ENCODE results near the gene PPM1L.

PPM1L gene

DNA sequence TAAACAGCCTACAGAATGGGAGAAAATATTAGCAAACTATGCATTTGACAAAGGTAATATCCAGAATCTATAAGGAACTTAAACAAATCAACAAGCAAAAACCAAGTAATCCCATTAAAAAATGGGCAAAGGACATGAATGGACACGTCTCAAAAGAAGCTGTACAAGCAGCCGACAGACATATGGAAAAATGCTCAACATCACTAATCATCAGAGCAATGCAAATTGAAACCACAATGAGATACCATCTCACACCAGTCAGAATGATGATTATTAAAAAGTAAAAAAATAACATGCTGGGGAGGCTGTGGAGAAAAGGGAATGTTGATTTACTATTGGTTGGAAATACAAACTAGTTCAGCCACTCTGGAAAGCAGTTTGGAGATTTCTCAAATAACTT lies 30.7 kb upstream of the PPM1L start:
- in situ Hi-C loops (cut with HindIII; ENCODE audit: low sequenced_read_pairs): no loop called here
- H3K4me3 ChIP-seq (ENCODE audit: low read depth, low read length): no peak overlapping the region
- DNase-seq (ENCODE audit: low read depth, low spot score): no peak
- TF ChIP-seq, protein P1, sequence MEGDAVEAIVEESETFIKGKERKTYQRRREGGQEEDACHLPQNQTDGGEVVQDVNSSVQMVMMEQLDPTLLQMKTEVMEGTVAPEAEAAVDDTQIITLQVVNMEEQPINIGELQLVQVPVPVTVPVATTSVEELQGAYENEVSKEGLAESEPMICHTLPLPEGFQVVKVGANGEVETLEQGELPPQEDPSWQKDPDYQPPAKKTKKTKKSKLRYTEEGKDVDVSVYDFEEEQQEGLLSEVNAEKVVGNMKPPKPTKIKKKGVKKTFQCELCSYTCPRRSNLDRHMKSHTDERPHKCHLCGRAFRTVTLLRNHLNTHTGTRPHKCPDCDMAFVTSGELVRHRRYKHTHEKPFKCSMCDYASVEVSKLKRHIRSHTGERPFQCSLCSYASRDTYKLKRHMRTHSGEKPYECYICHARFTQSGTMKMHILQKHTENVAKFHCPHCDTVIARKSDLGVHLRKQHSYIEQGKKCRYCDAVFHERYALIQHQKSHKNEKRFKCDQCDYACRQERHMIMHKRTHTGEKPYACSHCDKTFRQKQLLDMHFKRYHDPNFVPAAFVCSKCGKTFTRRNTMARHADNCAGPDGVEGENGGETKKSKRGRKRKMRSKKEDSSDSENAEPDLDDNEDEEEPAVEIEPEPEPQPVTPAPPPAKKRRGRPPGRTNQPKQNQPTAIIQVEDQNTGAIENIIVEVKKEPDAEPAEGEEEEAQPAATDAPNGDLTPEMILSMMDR (IDR thresholded peaks at IDR 0.05; ENCODE audit: low read depth, low read length): no peak

DNA sequence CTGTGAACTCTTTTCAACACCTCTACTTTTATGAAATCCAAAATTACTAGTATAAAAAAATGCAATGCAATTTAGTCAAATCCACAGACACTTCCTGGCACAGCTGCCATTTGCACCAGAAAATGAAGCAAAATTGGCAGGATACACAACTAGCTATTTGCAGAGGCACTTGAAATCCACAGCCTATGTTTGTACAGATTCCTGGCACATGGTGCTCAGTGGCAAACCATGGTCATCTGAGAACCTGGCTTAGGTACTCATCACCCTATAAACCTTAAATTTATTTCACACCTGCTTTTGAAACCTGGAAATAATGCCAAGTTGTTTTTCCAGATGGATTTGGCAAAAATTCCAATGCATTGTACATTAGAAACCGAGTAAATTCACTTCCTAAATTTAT lies 20.2 kb upstream of the PPM1L start:
- H3K4me3 ChIP-seq (ENCODE audit: low read depth, low read length): no peak overlapping the region
- no peak for DNase-seq (ENCODE audit: low read depth, low spot score)
- TF ChIP-seq, protein P1 (IDR thresholded peaks at IDR 0.05; ENCODE audit: low read depth, low read length): no peak
- in situ Hi-C loops (cut with HindIII; ENCODE audit: low sequenced_read_pairs): no loop called here

GRCh38 chr3:160738048-160738447 lies 18.0 kb upstream of the PPM1L start:
- TF ChIP-seq, protein P1 (IDR thresholded peaks at IDR 0.05; ENCODE audit: low read depth, low read length): no peak
- H3K4me3 ChIP-seq (ENCODE audit: low read depth, low read length): no peak overlapping the region
- DNase-seq (ENCODE audit: low read depth, low spot score): no peak
- in situ Hi-C loops (cut with HindIII; ENCODE audit: low sequenced_read_pairs): no loop called here

DNA sequence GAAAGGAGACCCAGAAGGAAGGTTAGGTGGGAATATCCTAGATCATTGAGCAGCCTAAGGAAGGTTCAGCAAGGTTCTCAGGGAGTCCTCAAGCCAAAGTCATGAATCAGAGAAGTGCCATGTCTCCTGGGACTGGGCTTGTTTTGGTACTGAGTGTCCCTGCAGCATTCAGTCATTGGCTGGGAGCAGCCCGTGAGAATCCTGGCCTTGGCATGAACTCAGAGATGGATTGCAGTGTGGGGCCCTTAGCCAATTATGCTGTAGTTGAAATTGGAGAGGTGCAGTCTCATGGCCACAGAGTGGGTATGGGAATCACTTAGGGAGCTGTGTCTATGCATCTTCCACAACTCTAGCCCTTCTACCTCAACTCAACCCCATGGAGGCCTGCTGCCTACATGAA lies 17.0 kb upstream of the PPM1L start:
- in situ Hi-C loops (cut with HindIII; ENCODE audit: low sequenced_read_pairs): no loop called here
- no peak for DNase-seq (ENCODE audit: low read depth, low spot score)
- H3K4me3 ChIP-seq (ENCODE audit: low read depth, low read length): no peak overlapping the region
- TF ChIP-seq, protein P1 (IDR thresholded peaks at IDR 0.05; ENCODE audit: low read depth, low read length): no peak

DNA sequence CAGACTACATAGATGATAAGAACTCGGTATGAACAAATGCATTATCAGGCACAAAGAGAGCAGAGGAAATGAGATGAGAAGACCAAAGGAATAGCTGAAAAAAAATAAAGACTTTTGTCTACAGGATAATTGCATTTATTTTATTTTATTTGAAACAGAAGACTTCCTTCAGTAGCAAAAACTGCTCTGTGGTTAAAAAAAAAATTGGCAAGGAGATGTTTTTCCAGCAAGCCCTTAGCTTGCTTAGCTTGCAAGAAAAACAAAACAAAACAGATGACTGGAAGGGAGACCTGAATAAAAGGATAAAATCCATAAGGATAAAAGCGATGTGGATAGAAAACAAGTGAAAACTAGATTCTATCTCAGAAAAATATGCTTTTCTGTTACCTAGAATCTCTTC lies 9.1 kb upstream of the PPM1L start:
- TF ChIP-seq, protein P1 (IDR thresholded peaks at IDR 0.05; ENCODE audit: low read depth, low read length): no peak
- in situ Hi-C loops (cut with HindIII; ENCODE audit: low sequenced_read_pairs): no loop called here
- no peak overlapping the region for H3K4me3 ChIP-seq (ENCODE audit: low read depth, low read length)
- no peak for DNase-seq (ENCODE audit: low read depth, low spot score)

GRCh38 chr3:160747422-160747821 lies 8.6 kb upstream of the PPM1L start:
- no peak for DNase-seq (ENCODE audit: low read depth, low spot score)
- H3K4me3 ChIP-seq (ENCODE audit: low read depth, low read length): no peak overlapping the region
- TF ChIP-seq, protein P1 (IDR thresholded peaks at IDR 0.05; ENCODE audit: low read depth, low read length): no peak
- in situ Hi-C loops (cut with HindIII; ENCODE audit: low sequenced_read_pairs): no loop called here

- in situ Hi-C loops (cut with HindIII; ENCODE audit: low sequenced_read_pairs): no loop called here
- no peak overlapping the region for H3K4me3 ChIP-seq (ENCODE audit: low read depth, low read length)
- TF ChIP-seq, protein P1 (IDR thresholded peaks at IDR 0.05; ENCODE audit: low read depth, low read length): no peak
- DNase-seq (ENCODE audit: low read depth, low spot score): no peak
Measured at GRCh38 chr3:160748231-160748630, 7.8 kb upstream of the PPM1L start.
